Activated naive CD4-positive, alpha-beta T cell treated with anti-CD3 and anti-CD28 coated beads for 36 hours (primary cell): ENCODE data around the gene GAST. TPM values are rescaled to one million over a fixed set of nuclear protein-coding genes. Genes with fewer than 3 reads are reported as not detected.

Experiments used
- CTCF ChIA-PET: fragments of 350-600 bp; sonication (Branson Sonifier 250); formaldehyde crosslinking; loops from one replicate; lab custom pipeline; 2021; ENCODE audit warnings: antibody characterized with exemption; lab: Charles Lee
- DNase-seq: peaks from one replicate; pipeline ENCODE4 v3.0.0-alpha.2; 2020
- H3K27ac Mint-ChIP-seq: one replicate; pipeline ENCODE4 v1.8.0; 2021; ENCODE audit warnings: mild to moderate bottlenecking, mixed read lengths
- H3K27me3 Mint-ChIP-seq: one replicate; pipeline ENCODE4 v1.8.0; 2021; ENCODE audit warnings: low read depth, mixed read lengths
- H3K36me3 Mint-ChIP-seq: one replicate; pipeline ENCODE4 v1.8.0; 2021; ENCODE audit warnings: low read depth, mixed read lengths
- H3K4me1 Mint-ChIP-seq: one replicate; pipeline ENCODE4 v1.8.0; 2021; ENCODE audit warnings: low read depth, mixed read lengths
- H3K4me3 Mint-ChIP-seq: one replicate; pipeline ENCODE4 v1.8.0; 2021; ENCODE audit warnings: mild to moderate bottlenecking, moderate library complexity, mixed read lengths
- H3K9me3 Mint-ChIP-seq: one replicate; pipeline ENCODE4 v1.8.0; 2021; ENCODE audit warnings: mixed read lengths
- intact Hi-C: fragments of 100-400 bp; cut with micrococcal nuclease; formaldehyde crosslinking; loops from one replicate; pipeline ENCODE4 v1.15.1; 2023
- total RNA-seq, 2 experiments: library from RNA; stranded (reverse); gene quantifications; one replicate each; pipeline ENCODE4 v1.2.3, GENCODE V29; 2021

Gene GAST, protein sequence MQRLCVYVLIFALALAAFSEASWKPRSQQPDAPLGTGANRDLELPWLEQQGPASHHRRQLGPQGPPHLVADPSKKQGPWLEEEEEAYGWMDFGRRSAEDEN
- not detected for total RNA-seq

DNA sequence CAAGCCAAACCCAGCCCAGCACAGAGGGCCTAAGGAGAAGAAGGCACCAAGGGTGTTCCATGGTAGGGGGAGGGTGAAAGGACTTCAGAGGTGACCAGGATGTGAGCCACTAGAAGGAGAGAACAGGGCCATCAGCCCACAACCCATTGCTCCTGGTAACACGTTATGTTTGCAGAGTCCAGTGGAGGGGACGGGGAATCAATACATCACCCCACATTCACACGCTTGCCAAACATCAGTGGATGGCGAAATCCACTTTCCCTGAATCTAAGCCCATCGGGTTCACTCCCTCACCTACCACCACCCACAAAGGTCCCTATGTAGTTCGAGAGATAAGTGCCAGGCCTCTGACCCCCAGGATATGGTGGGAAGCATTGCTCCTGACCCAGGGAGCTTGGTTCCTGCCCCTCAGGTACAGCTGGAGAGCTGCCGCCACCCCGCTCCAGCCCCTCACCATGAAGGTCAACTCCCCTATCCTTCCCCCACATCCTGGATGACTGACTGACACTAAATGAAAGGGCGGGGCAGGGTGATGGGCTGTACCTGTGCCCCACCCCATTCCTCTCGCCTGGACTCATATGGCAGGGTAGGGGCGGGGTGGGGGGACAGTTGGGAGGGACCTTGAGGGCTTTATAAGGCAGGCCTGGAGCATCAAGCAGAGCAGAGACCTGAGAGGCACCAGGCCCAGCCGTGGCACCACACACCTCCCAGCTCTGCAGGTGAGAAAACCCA lies at the start of gene GAST:
TSS of gene GAST (plus strand) at position 663 of the 732 bp plus-strand sequence. CDS start 3,106 bp downstream, outside the sequence.
- intact Hi-C loops = no loop called here
- Mint-ChIP-seq H3K4me1 (peaks cover 4% of the 10 kb centered on the region), H3K36me3 (no peaks in the 10 kb centered on the region), H3K27ac (no peak within 1 kb of the TSS), H3K27me3 (no peaks in the 10 kb centered on the region), H3K9me3 (no peaks in the 10 kb centered on the region), H3K4me3 (no peak within 1 kb of the TSS)
- no peak for DNase-seq
- CTCF ChIA-PET = interaction anchor here (0.6 to 3.2 kb wide), 4 partner anchors 16 to 1145 kb away, joined by 3 to 15 read pairs (median 6); no protein-coding TSS in a partner anchor

DNA sequence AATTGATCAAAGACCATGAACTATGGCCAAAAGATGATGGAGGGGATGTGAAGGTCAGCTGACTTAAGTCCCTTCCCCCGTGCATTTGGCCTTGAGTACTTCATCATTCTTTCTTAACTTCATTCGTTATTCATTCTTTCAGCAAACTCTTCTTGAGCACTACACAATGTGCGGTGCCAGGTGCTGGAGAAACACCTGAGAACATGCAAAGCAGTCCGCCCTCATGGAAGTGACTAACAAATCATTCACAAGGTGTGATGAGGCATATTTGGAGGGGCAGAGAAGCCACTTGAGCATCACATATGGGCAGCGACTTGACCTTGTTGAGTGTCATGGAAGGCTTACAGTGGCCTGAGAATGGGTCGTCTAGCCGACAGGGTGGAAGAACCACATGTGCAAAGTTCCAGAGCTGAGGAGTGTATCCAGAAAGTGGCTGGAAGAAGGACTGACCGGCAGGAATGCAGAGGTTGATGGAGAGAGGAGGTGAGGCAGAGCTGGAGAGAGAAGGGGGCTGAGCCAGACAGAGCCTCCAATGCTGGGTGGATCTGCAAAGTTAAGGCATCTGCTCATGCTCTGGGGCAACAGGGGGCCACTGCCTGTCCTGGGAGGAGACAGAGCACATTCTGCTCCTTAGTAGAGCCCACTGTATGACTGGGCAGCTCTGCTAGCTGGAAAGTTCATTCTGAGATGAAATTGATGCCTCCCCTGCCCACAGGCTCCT lies 48.5 kb upstream of the GAST start:
- H3K4me1 Mint-ChIP-seq = peaks cover 27% of the 10 kb centered on the region
- intact Hi-C loops = loop anchor here (2.0 to 10.0 kb wide), 3 partner anchors 176 to 1339 kb away; partner anchors contain the start of gene KRT36
- H3K36me3 Mint-ChIP-seq = no peaks in the 10 kb centered on the region
- no peak overlapping the region for H3K4me3 Mint-ChIP-seq
- H3K9me3 Mint-ChIP-seq = no peaks in the 10 kb centered on the region
- CTCF ChIA-PET = interaction anchor here (0.6 to 12.2 kb wide), 40 partner anchors 15 to 1145 kb away, joined by 3 to 295 read pairs (median 4); partner anchors contain the start of genes EIF1 and KLHL11
- no peak overlapping the region for H3K27ac Mint-ChIP-seq
- DNase-seq = no peak
- no peaks in the 10 kb centered on the region for H3K27me3 Mint-ChIP-seq

DNA sequence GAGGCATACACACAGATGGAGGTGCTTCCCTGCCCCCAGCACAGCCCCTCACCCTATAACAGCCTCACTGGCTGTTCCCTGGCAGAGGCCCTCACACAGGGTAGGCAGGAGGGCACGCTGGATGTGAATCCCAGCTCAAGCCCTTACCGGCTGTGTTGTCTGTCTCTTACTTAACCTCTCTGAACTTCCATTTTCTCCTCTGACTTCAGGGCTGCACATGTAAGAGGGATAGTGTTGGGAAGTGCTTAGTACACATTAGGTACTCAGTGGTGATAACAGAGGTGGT lies 48.0 kb upstream of the GAST start:
- H3K36me3 Mint-ChIP-seq = no peaks in the 10 kb centered on the region
- no peaks in the 10 kb centered on the region for H3K27me3 Mint-ChIP-seq
- H3K9me3 Mint-ChIP-seq = no peaks in the 10 kb centered on the region
- no peak for DNase-seq
- H3K4me3 Mint-ChIP-seq = no peak overlapping the region
- CTCF ChIA-PET = interaction anchor here (1.2 to 12.2 kb wide), 7 partner anchors 15 to 804 kb away, joined by 3 to 295 read pairs (median 14); partner anchors contain the start of gene EIF1
- no peak overlapping the region for H3K27ac Mint-ChIP-seq
- H3K4me1 Mint-ChIP-seq = peaks cover 27% of the 10 kb centered on the region
- intact Hi-C loops = loop anchor here (5.0 to 10.0 kb wide), 2 partner anchors 177 to 1339 kb away; partner anchors contain the start of gene KRT36

DNA sequence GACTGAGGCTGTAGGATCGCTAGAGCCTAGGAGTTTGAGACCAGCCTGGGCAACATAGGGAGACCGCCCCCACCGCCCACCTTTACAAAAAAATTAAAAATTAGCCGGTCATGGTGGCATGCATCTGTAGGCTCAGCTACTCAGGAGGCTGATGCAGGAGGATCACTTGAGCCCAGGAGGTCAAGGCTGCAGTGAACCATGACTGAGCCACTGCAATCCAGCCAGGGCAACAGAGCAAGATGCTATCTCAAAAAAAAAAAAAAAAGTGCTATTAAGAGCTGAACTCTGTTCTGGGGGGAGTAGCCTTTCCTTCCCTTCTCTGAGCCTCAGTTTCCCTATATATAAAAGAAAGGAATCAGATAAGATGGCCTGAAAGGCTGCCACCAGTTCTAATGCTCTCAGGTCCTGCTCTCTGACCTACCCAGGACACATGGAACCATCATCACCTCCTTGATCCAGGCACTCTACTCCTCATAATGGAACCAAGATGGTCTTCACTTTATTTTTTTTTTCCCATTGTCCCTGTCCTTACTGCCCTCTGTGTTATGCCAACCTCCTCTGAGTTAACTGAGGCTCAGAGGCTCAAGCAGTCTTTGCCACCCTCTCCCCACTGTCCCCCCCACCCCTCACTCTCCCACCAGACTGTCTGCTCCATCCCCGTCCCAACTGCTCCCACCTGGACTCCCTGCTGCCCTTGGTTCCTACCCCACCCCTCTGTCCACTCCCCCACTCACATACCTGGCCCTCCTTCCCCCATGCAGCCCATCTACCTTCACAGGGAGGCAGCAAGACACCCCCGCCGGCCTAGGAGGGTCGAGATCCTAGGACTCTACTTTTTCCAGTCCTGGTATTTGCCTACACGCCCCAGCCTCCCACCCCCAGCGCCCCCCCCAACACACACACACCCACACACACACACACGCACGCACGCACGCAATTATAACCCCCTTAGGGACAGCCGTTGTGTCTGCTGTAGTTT lies 47.3 kb upstream of the GAST start:
- peaks cover 33% of the 10 kb centered on the region for H3K4me1 Mint-ChIP-seq
- CTCF ChIA-PET = interaction anchor here (0.6 to 12.2 kb wide), 17 partner anchors 11 to 808 kb away, joined by 3 to 295 read pairs (median 4); partner anchors contain the start of gene EIF1
- no peaks in the 10 kb centered on the region for H3K27me3 Mint-ChIP-seq
- no peak for DNase-seq
- peak overlapping the region; percentile 90 for H3K4me3 Mint-ChIP-seq
- peak overlapping the region; percentile 98 for H3K27ac Mint-ChIP-seq
- no peaks in the 10 kb centered on the region for H3K9me3 Mint-ChIP-seq
- H3K36me3 Mint-ChIP-seq = no peaks in the 10 kb centered on the region
- intact Hi-C loops = loop anchor here (5.0 to 10.0 kb wide), 5 partner anchors 178 to 1340 kb away; partner anchors contain the start of gene KRT36

DNA sequence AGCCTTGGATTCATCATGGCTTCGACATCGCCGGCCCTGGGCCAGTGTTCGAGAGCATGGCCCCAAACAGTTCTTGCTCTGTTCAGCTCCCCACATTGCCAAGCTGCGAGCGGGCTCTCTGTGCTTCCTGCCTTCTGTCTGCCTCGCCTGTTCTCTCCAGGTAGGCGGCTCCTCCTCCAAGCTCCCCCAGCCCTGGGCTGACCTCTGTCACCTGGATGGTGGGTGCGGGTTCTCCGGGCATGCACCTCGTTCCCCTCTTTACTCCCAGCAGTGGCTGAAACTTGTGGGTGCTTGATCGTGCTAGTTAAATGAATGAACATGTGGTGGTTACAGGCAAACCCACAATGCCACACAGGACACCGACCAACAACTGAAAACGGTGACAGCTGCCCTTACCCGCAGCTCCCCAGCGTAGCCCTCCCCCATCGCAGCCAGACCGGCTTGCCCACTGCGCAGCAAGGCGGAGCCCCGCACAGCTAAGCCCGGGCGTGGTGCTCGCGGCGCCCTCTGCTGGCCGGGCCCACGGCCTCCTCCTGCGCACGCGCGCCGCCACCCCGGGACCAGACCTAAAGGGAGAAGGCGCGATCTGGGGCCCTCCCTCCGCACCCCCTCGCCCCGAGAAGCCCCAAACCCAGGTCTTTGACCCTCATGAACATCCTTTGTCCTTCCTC lies 46.4 kb upstream of the GAST start:
- no peaks in the 10 kb centered on the region for H3K36me3 Mint-ChIP-seq
- H3K27me3 Mint-ChIP-seq = no peaks in the 10 kb centered on the region
- intact Hi-C loops = loop anchor here (1.0 to 10.0 kb wide), 9 partner anchors 14 to 1341 kb away; partner anchors contain the start of gene EIF1
- H3K27ac Mint-ChIP-seq = peak overlapping the region; percentile 98
- no peaks in the 10 kb centered on the region for H3K9me3 Mint-ChIP-seq
- DNase-seq = peak; percentile 91
- peaks cover 39% of the 10 kb centered on the region for H3K4me1 Mint-ChIP-seq
- CTCF ChIA-PET = interaction anchor here (0.7 to 12.2 kb wide), 14 partner anchors 10 to 809 kb away, joined by 3 to 295 read pairs (median 4); partner anchors contain the start of gene EIF1
- H3K4me3 Mint-ChIP-seq = peak overlapping the region; percentile 90

DNA sequence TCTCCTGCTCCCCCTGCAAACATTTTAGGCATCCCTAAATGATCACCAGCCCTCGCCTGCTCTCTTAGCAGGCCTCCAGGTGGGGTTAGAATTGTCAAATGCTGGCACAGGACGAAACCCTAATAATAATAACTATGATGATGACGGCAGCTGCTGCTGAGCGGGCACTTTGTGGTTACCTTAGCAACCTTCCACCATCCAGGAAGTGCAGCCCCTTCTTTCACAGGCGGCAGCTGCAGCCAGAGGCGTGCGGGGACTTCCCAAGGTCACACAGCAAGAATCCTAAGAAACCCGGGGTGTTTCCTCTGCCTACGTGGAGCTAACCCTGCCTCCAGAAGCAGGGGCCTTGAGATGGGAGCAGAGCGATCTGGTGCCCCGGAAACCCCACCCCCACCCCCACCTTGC lies 45.9 kb upstream of the GAST start:
- peaks cover 41% of the 10 kb centered on the region for H3K4me1 Mint-ChIP-seq
- peak; percentile 88 for DNase-seq
- H3K9me3 Mint-ChIP-seq = no peaks in the 10 kb centered on the region
- H3K27me3 Mint-ChIP-seq = no peaks in the 10 kb centered on the region
- intact Hi-C loops = loop anchor here (1.0 to 10.0 kb wide), 9 partner anchors 13 to 1341 kb away; partner anchors contain the start of gene EIF1
- CTCF ChIA-PET = interaction anchor here (0.6 to 12.2 kb wide), 14 partner anchors 10 to 809 kb away, joined by 3 to 295 read pairs (median 4); partner anchors contain the start of gene EIF1
- H3K27ac Mint-ChIP-seq = peak overlapping the region; percentile 98
- no peaks in the 10 kb centered on the region for H3K36me3 Mint-ChIP-seq
- H3K4me3 Mint-ChIP-seq = peak overlapping the region; percentile 90

DNA sequence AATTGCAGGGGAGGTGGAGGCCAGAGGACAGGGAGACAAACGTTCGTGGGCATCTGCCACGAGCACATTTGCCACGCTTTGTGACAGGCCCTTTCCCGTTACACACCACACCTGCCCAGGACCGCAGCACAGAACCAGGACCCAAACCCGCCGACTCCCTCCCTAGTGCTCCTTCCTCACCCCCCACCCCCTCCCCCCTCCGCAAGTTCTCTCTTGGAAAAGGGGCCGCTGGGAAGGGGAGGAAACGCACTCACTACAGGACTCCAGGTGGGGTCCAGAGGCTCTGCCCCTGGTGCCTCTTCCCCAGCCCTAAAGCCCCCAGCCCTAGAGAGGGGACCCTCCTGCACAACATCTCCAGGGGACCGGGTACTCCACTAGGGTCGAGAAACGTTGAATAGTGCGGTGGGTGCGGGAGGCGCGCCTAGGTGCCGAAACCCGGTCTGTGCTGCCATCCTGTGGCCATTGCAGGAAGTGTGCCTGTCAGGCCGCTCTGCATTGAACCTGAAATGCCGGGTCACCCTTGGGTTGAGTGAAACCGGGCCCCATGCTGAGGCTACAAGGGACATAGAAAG lies 45.3 kb upstream of the GAST start:
- Mint-ChIP-seq H3K36me3 (no peaks in the 10 kb centered on the region), H3K4me3 (peak overlapping the region; percentile 90), H3K27ac (peak overlapping the region; percentile 98), H3K4me1 (peaks cover 45% of the 10 kb centered on the region), H3K9me3 (no peaks in the 10 kb centered on the region), H3K27me3 (no peaks in the 10 kb centered on the region)
- DNase-seq = peak; percentile 94
- CTCF ChIA-PET = interaction anchor here (0.6 to 12.2 kb wide), 17 partner anchors 9 to 1099 kb away, joined by 3 to 295 read pairs (median 4); partner anchors contain the start of gene EIF1
- intact Hi-C loops = loop anchor here (1.0 to 10.0 kb wide), 10 partner anchors 13 to 1342 kb away; partner anchors contain the start of gene EIF1

DNA sequence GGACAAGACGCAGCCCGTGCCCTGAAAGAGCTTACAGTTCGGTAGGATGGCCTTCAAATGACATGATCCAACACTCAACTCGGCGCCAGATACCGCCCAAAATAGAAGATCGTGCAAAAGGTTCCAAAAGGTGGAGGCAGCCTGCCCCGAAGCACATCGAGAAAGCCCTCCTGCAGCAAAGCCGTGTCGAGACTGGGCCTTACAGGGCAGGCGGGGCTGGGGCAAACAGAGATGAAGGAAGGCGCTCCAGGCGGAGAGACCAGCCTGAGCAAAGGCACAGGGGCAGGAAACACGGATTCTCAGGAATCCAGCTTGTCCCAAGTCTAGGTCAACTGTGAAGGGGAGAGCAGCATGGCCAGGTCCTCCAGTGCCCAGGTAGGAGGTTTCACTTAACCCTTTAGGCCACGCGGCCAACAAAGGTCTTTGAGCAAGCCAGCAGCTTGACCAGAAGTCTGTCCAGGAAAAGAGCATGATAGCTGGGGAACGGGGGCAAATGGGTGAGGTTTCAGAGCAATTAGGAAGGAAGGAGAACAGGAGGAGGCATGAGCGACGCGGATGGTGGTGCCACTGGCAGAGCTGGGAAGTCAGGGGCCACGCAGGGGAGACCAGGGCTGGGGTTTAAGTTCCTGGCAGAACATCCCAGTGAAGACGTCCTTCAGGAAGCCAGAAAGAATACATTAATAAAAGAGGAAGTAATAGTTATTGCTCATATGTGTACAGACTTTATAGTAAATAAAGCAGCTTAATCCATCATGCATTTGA lies 44.7 kb upstream of the GAST start:
- no peaks in the 10 kb centered on the region for H3K9me3 Mint-ChIP-seq
- intact Hi-C loops = loop anchor here (1.0 to 10.0 kb wide), 6 partner anchors 118 to 1343 kb away; no protein-coding TSS in a partner anchor

DNA sequence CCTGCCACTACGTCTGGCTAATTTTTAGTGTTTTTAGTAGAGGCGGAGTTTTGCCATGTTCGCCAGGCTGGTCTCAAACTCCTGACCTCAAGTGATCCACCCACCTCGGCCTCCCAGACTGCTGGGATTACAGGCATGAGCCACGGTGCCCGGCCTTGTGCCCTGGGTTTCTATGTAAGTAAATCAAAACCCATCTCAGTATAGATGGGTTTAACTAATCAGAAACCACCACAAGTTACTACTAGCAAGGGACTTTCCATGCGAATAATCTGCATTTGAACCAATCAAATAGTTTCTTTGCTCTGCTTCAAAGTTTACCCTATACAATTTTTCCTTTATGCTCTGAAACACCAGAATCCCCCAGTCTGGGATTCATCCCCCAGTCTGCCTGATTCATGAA lies 40.0 kb upstream of the GAST start:
- intact Hi-C loops = no loop called here
- H3K4me3 Mint-ChIP-seq = no peak overlapping the region
- H3K36me3 Mint-ChIP-seq = no peaks in the 10 kb centered on the region
- peaks cover 57% of the 10 kb centered on the region for H3K4me1 Mint-ChIP-seq
- peaks cover 2% of the 10 kb centered on the region for H3K9me3 Mint-ChIP-seq
- CTCF ChIA-PET = interaction anchor here (0.6 to 2.0 kb wide), 3 partner anchors 17 to 262 kb away, joined by 3 to 8 read pairs (median 6); no protein-coding TSS in a partner anchor
- peak; percentile 63 for DNase-seq
- H3K27me3 Mint-ChIP-seq = no peaks in the 10 kb centered on the region
- H3K27ac Mint-ChIP-seq = peak overlapping the region; percentile 78

More for the DNA sequence above, 44.7 kb upstream of the GAST start:
- H3K27me3 Mint-ChIP-seq = no peaks in the 10 kb centered on the region
- H3K27ac Mint-ChIP-seq = peak overlapping the region; percentile 98
- no peaks in the 10 kb centered on the region for H3K36me3 Mint-ChIP-seq
- H3K4me3 Mint-ChIP-seq = peak overlapping the region; percentile 90
- CTCF ChIA-PET = interaction anchor here (0.6 to 12.2 kb wide), 14 partner anchors 9 to 1300 kb away, joined by 3 to 295 read pairs (median 5); partner anchors contain the start of gene EIF1
- no peak for DNase-seq
- H3K4me1 Mint-ChIP-seq = peaks cover 51% of the 10 kb centered on the region
